Ishikawa (cell line): ENCODE data around the gene HCRTR2.

Source experiments
- CEBPB ChIP-seq: IDR thresholded peaks from 2 replicates; pipeline ENCODE4 v1.6.1; 2012
- EP300 ChIP-seq: IDR thresholded peaks from 2 replicates; pipeline ENCODE4 v1.6.1; 2012; ENCODE audit warnings: borderline replicate concordance
- TAF1 ChIP-seq: IDR thresholded peaks from 2 replicates; pipeline ENCODE4 v1.6.1; 2012; ENCODE audit warnings: low read depth, mild to moderate bottlenecking
- TF ChIP-seq, protein P1 (sequence below): IDR thresholded peaks from 2 replicates; pipeline ENCODE4 v1.6.1; 2012
- TF ChIP-seq, protein P2 (sequence below): IDR thresholded peaks from 2 replicates; pipeline ENCODE4 v1.6.1; 2012

DNA sequence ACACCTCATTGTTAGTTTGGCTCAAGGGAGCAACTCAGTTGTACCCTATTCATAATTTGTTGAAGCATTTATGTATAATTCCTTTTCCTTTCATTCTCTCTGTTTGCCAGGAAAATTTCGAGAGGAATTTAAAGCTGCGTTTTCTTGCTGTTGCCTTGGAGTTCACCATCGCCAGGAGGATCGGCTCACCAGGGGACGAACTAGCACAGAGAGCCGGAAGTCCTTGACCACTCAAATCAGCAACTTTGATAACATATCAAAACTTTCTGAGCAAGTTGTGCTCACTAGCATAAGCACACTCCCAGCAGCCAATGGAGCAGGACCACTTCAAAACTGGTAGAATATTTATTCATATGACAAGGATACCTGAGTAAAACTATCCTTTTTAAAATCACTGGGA, 107.8 kb downstream of the HCRTR2 start:
- TF ChIP-seq EP300 (no peak), TAF1 (no peak), CEBPB (no peak)
- TF ChIP-seq, protein P1, sequence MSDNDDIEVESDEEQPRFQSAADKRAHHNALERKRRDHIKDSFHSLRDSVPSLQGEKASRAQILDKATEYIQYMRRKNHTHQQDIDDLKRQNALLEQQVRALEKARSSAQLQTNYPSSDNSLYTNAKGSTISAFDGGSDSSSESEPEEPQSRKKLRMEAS, result no peak
- TF ChIP-seq, protein P2, sequence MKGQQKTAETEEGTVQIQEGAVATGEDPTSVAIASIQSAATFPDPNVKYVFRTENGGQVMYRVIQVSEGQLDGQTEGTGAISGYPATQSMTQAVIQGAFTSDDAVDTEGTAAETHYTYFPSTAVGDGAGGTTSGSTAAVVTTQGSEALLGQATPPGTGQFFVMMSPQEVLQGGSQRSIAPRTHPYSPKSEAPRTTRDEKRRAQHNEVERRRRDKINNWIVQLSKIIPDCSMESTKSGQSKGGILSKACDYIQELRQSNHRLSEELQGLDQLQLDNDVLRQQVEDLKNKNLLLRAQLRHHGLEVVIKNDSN, result no peak
